Left colon (tissue), 2 donors: ENCODE results near the gene CCDC183. TPM values are rescaled to one million over a fixed set of nuclear protein-coding genes. Genes with fewer than 3 reads are reported as not detected.

Source experiments
- ATAC-seq: fragments of 200-7000 bp; cut with Tn5 transposase; one replicate; pipeline ENCODE4 v1.9.1; 2020; ENCODE audit warnings: mild to moderate bottlenecking, moderate library complexity
- DNase-seq, 2 donors: peaks; one replicate each; pipeline ENCODE4 v3.0.0-alpha.2; 2020
- intact Hi-C, 2 donors: fragments of 100-400 bp; cut with DNase I in 1 of 2; cut with micrococcal nuclease in 1 of 2; formaldehyde crosslinking; loops; one replicate each; pipeline versions ENCODE4 v1.11.2 to v1.14.0; 2022; cut with DNase I, micrococcal nuclease
- total RNA-seq, 2 donors: library from RNA; stranded (reverse); fragmentation: NEBNext Ultra II Directional; extraction: Animal tissue kit (Norgen Biotek cat#: 25700); gene quantifications; one replicate each; pipeline ENCODE4 v1.2.1, GENCODE V29; 2021
- donor health status: DM: no; HTN: no; CAD: no.
- donor health status: DM: yes; HTN: yes; CAD: no.

Gene CCDC183
- total RNA-seq, 2 donors from 2014 or later: 20.6 to 35.1 TPM

- ATAC-seq: peak; percentile 42
- DNase-seq: peak in 1 of 2 donors; percentile 56
- intact Hi-C loops: no loop called here
These were observed 12.1 kb downstream of the CCDC183 start for GRCh38 chr9:136808075-136808805.

DNA sequence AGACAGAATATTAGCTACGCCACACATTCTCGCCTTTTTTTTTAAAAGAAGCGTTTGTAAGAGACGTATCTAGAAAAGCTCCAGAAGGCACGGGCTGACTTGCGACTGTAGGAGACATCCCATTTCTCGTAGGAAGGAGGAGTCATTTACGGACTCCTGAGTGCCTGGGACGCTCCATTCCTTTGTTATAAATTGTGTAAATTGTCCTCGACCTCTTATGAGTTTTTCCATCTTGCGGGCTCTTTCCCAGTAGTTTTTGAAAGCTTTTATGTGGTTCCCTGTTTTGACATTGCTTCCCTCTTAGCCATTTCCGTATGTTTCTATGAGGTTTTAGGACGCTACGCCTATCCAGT lies 12.6 kb downstream of the CCDC183 start:
- intact Hi-C loops: no loop called here
- DNase-seq (no peak), ATAC-seq (peak; percentile 16)

GRCh38 chr9:136814725-136815421 lies 18.7 kb downstream of the CCDC183 start:
- ATAC-seq: no peak
- intact Hi-C loops: no loop called here
- no peak for DNase-seq

GRCh38 chr9:136815422-136815782 lies 19.3 kb downstream of the CCDC183 start:
- ATAC-seq: no peak
- intact Hi-C loops: no loop called here
- DNase-seq: no peak

- DNase-seq (no peak), ATAC-seq (no peak)
- intact Hi-C loops: no loop called here
These were observed 25.1 kb downstream of the CCDC183 start for GRCh38 chr9:136820971-136821825.

- ATAC-seq: no peak
- no peak for DNase-seq
- intact Hi-C loops: no loop called here
These were observed 25.8 kb downstream of the CCDC183 start for GRCh38 chr9:136821826-136822544.

DNA sequence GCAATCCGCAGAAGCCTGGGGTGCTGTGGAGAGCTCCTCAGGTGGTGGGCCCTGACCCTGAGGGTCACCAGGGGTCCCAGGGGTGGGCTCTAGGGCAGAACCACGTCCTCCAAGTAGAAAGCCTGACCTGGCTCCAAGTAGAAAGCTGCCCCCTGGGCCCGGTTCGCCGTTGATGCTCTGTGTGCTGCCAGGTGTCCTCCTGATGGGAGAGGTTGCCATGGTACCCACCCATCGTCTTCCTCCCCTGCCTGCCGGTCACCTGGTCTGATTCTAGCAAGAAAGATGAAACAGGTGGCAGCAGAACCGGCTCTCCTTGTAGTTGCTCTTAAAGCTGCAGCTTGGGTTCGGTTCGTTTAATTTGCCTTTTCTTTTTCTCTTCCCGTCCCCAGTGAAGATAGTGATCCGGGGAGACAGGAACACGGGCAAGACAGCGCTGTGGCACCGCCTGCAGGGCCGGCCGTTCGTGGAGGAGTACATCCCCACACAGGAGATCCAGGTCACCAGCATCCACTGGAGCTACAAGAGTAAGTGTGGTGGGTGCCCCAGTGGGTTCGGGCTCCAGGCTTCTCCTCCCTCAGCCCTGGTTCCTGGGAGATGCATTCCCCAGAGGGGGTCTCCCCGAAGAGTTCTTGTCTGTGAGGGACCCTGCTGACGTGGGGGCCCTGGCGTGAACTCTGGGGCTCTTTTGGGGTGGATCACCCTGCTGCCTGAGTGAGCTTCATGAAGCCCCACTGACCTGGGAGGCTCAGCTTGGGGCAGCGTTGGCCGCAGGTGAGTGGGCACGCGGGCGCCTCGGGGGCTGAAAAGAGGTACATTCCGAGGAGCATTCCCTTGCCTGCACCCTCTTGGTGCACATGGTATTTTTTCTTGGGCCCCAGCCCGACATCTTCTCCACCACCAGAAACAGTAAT lies 27.3 kb downstream of the CCDC183 start:
- DNase-seq: no peak
- ATAC-seq: no peak
- intact Hi-C loops: no loop called here

DNA sequence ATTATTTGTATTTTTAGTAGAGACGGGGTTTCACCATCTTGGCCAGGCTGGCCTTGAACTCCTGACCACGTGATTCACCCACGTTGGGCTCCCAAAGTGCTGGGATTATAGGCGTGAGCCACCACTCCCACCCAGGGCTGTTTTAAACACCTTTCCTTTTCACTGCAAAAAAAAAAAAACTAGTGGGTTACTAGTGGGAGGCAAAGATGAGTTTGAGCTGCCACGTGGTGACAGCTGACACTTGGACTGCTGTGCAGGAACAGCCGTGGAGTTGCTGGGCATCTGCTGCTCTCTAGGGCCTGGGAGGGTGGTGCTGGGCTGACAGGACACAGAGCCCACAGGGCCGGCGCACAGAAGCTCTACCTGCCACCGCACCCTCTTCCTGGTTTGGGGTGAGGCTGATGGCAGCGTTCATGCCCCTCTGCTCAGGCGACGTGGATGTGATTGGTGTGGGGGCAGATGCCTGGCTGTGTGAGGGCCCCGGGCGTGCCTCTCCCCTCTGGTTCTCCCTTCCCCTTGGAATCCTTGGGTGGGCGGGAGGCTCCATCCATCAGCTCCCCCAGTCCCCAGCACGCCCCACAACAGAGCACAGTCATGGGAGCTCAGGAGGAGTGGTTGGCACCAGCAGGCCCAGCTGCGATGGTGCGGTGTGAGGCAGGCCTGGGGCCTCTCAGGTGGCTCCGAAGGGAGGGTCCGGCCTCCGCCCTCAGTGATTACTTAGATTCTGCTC lies 28.5 kb downstream of the CCDC183 start:
- DNase-seq (no peak), ATAC-seq (peak; percentile 8)
- intact Hi-C loops: no loop called here

DNA sequence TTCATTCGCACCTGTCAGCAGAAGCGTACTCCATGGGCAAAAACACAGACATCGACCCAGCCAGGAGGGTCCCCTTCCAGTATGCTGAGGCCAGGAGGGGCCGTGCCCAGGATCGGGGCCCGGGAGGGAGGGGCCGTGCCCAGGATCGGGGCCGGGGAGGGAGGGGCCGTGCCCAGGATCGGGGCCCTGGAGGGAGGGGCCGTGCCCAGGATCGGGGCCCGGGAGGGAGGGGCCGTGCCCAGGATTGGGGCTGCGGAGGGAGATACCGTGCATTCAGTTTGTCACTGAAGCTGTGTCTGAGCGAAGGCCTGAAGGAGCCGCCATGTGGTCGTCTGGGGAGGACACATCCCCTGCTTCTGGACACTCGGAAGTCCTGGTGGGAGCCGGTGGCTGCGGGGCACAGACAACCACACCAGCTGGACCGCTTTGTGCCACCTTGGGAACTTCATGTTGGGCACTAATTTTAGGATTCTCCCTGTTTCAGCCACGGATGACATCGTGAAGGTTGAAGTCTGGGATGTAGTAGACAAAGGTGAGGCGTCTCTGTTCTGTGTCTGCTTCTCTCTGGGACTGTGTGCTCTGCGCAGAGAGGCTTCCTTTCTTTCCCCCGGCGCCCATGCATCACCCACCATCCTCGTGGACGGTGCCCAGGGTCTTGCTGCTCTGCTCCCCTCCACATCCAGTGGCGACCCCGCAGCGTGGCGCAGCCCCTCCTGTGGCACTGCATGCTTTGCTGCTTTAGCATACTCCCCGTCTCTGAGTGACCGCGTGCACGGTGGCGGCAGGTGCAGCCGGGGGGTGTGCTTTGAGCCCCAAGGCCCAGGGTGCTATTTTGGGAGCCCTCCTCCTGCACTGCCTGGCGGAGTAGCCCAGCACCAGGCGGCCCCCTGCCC lies 29.4 kb downstream of the CCDC183 start:
- no peak for DNase-seq
- intact Hi-C loops: no loop called here
- no peak for ATAC-seq

GRCh38 chr9:136826188-136826541 lies 30.0 kb downstream of the CCDC183 start:
- no peak for DNase-seq
- no peak for ATAC-seq
- intact Hi-C loops: no loop called here

- ATAC-seq: no peak
- no peak for DNase-seq
- intact Hi-C loops: no loop called here
These were observed 30.8 kb downstream of the CCDC183 start for GRCh38 chr9:136826703-136827582.

DNA sequence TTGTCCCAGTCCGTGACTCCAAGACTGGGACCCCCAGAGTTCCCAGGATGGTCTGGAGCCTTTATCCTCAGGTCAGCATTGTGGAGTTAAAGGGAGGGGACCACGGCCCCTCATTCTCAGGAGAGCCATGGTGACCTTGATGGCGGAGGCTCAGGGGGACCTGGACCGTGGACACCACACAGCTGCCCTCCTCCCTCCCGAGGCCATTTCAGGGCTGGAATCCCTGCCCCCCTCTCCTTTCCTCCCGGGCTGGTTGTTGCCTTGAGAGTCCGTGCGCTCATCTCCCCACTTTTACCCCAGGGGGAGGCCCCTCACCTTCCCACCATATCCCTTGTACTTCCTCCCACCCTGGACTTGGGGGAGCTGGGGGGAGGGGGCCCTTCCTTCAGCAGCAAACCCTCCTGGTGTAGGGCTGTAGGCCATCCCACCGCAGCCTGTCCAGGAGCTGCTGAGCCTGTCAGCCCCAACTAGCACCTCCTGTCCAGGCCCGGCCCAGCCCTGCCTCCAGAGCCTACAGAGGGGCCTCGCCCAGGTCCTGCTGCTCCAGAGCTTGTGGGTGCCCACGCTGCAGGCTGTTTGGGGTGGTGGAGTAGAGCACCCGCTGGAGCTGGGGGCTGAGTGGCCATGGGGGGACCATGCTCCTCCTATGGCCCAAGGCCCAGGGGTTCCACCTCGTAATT lies 31.8 kb downstream of the CCDC183 start:
- no peak for ATAC-seq
- no peak for DNase-seq
- intact Hi-C loops: no loop called here

DNA sequence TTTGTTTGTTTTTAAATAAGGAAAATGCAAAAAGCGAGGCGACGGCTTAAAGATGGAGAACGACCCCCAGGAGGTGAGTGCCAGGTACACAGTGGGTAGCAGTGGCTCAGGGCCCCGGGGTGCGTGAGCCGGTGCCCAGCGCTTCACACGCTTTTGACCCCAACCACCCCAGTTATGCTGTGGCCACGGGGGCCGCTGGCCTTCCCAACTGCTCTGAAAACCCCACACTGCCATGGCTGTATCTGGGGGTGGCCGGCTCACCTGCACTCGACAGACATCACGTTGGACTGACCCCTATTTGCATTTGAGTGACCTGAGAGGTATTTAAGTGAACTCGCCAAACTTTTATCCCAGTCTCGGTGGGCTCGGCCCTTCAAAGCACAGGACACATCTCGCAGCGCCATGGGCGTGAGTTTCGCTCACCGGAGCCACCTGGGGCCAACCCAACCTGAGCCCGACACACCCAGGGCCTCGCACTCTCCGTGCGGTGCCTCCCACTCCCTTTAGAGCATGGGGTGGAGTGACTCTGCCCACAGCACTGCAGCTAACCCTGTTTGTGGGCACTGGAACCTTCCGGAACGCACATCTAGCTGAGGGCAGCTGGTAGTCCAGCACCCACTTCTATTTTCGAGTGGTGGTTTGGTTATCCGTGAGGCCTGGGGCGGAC lies 32.5 kb downstream of the CCDC183 start:
- intact Hi-C loops: no loop called here
- no peak for DNase-seq
- no peak for ATAC-seq

GRCh38 chr9:136829412-136829811 lies 33.3 kb downstream of the CCDC183 start:
- no peak for ATAC-seq
- DNase-seq: no peak

More at GRCh38 chr9:136829412-136829811, 33.3 kb downstream of the CCDC183 start:
- intact Hi-C loops: no loop called here
